Vagina (tissue), 2 donors: Measurements from ENCODE around the gene ANTXR1.

Experiments
- POLR2A ChIP-seq, 2 donors: fragments of 450-650 bp; IDR thresholded peaks; one replicate each; pipeline ENCODE4 v1.6.1; 2017; ENCODE audit warnings: antibody characterized with exemption in 2 of 2, mild to moderate bottlenecking in 2 of 2, moderate library complexity in 2 of 2
- POLR2AphosphoS5 ChIP-seq, 2 donors: sonication (generic); formaldehyde crosslinking; IDR thresholded peaks; one replicate each; pipeline ENCODE4 v1.9.0; 2017; ENCODE audit warnings: antibody characterized with exemption in 2 of 2, mild to moderate bottlenecking in 2 of 2, low read depth in 1 of 2; ENCODE audit not compliant: insufficient read depth in 1 of 2
- TF ChIP-seq, protein P1 (sequence below), 3 experiments: fragments of 450-650 bp in 2 of 3; fragments of 200-600 bp in 1 of 3; sonication (generic) in 1 of 3; IDR thresholded peaks; one replicate each; pipeline ENCODE4 v1.5.1; 2017 to 2019; ENCODE audit warnings: antibody characterized with exemption in 3 of 3, mild to moderate bottlenecking in 2 of 3, moderate library complexity in 2 of 3

DNA sequence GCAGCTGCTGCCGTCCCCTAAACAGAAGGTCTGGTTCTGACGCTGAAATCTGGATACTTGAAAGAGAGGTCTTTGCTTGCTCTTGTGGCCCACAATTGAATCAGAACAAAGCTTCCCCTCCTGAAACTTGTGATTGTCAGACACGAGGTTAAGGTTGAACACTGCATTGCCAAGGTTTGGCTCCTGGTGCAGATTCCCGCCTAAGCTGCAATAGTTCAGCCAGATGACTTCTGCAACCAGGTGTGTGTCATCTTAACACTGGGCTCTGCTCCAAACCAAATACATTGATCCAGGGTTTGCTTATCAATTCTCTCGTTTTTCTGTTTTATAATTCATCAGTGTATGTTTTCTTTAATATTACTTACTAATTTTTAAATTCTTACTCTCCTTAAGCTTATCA is 23.9 kb upstream of the ANTXR1 start:
- TF ChIP-seq POLR2AphosphoS5 (IDR thresholded peaks at IDR 0.05; ENCODE audit: insufficient read depth in 1 of 2, low read depth in 1 of 2) (no peak), POLR2A (IDR thresholded peaks at IDR 0.05) (no peak)
- TF ChIP-seq, protein P1, sequence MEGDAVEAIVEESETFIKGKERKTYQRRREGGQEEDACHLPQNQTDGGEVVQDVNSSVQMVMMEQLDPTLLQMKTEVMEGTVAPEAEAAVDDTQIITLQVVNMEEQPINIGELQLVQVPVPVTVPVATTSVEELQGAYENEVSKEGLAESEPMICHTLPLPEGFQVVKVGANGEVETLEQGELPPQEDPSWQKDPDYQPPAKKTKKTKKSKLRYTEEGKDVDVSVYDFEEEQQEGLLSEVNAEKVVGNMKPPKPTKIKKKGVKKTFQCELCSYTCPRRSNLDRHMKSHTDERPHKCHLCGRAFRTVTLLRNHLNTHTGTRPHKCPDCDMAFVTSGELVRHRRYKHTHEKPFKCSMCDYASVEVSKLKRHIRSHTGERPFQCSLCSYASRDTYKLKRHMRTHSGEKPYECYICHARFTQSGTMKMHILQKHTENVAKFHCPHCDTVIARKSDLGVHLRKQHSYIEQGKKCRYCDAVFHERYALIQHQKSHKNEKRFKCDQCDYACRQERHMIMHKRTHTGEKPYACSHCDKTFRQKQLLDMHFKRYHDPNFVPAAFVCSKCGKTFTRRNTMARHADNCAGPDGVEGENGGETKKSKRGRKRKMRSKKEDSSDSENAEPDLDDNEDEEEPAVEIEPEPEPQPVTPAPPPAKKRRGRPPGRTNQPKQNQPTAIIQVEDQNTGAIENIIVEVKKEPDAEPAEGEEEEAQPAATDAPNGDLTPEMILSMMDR (IDR thresholded peaks at IDR 0.05): no peak
